ENCODE data around the gene MIDN.

- TF ChIP-seq CTCF (IDR thresholded peaks at IDR 0.05; ENCODE audit: low read length) (no peak), EZH2 (IDR thresholded peaks at IDR 0.05; ENCODE audit: borderline replicate concordance, low read length) (no peak)
Measured at GRCh38 chr19:1284979-1285736, 36.8 kb downstream of the MIDN start.
